Astrocyte (in vitro differentiated cells and primary cell): Measurements from ENCODE around the gene MBNL2.

Experiments
- EZH2 ChIP-seq: IDR thresholded peaks from 2 replicates; pipeline ENCODE4 v1.6.1; 2012; ENCODE audit warnings: mild to moderate bottlenecking, low read length, inconsistent platforms; ENCODE audit not compliant: insufficient read depth
- TF ChIP-seq, protein P1 (sequence below): IDR thresholded peaks from 2 replicates; pipeline ENCODE4 v1.5.1; 2011; ENCODE audit warnings: low read depth, mild to moderate bottlenecking, inconsistent platforms, low read length, moderate library complexity; ENCODE audit not compliant: insufficient read depth

DNA sequence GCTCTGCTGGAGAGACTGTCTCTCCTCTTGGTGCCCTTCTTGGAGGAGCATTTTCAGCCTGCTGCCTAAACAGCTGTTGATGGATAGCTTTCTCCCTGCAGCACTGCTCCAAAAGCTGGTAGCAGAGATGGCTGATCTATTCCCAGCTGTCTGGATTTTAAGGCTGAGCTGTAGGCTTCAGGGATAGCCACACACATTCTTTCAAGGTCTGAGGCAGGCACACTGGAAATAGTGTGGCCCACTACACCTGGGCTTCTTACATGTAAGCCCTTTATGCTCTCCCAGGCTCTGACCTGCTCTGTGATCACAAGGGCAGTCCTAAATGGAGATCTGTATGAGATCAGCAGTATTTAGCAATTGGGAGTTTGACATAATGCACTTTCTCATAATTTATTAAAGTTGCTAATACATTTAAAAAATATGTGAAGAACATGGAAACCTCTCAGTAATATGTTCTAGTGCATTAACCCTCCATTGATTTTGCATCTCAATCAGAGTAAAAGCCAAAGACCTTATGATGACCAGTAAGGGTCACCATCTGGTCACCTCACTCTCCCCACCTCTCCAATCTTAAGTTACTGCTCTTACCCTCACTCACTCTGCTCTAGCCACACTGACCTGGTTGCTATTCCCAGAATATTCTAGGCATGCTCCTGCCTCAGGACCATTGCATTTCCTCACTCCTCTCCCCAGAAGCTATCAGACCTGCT lies 91.6 kb downstream of the MBNL2 start:
- TF ChIP-seq, protein P1, sequence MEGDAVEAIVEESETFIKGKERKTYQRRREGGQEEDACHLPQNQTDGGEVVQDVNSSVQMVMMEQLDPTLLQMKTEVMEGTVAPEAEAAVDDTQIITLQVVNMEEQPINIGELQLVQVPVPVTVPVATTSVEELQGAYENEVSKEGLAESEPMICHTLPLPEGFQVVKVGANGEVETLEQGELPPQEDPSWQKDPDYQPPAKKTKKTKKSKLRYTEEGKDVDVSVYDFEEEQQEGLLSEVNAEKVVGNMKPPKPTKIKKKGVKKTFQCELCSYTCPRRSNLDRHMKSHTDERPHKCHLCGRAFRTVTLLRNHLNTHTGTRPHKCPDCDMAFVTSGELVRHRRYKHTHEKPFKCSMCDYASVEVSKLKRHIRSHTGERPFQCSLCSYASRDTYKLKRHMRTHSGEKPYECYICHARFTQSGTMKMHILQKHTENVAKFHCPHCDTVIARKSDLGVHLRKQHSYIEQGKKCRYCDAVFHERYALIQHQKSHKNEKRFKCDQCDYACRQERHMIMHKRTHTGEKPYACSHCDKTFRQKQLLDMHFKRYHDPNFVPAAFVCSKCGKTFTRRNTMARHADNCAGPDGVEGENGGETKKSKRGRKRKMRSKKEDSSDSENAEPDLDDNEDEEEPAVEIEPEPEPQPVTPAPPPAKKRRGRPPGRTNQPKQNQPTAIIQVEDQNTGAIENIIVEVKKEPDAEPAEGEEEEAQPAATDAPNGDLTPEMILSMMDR = no peak
- no peak for TF ChIP-seq EZH2
